ENCODE measurements around the gene DPEP2. TPM values are rescaled to one million over a fixed set of nuclear protein-coding genes. Genes with fewer than 3 reads are reported as not detected.
"Not testable (repeated sequence)": the region's sequence is repeated elsewhere in the genome, so short reads cannot be mapped to it uniquely, and the experiment has no call there.

The DPEP2 gene
- total and polyA plus RNA-seq, 4 experiments from 2014 or later = 46.9 to 119 (median 82.4) TPM

- POLR2A ChIA-PET (ENCODE audit: partially characterized antibody) = interaction anchor here (0.6 to 7.3 kb wide), 6 partner anchors 9 to 393 kb away, joined by 3 to 44 read pairs (median 4); partner anchors contain the start of genes DPEP2 and SLC12A4
- H3K27ac Mint-ChIP-seq = peak overlapping the region; percentile 77 to 93 (median 83)
Observed at GRCh38 chr16:67940446-67941089, 58.7 kb downstream of the DPEP2 start.

GRCh38 chr16:67939507-67940445 is 59.5 kb downstream of the DPEP2 start:
- ChIA-PET POLR2A (ENCODE audit: partially characterized antibody) (interaction anchor here (1.2 to 7.3 kb wide), 4 partner anchors 9 to 59 kb away, joined by 3 to 44 read pairs (median 10); partner anchors contain the start of genes DPEP2 and SLC12A4), CTCF (ENCODE audit: partially characterized antibody) (interaction anchor here (0.6 to 4.2 kb wide), 12 partner anchors 8 to 448 kb away, joined by 3 to 25 read pairs (median 4); partner anchors contain the start of genes CTRL and NRN1L)
- H3K4me3 ChIP-seq (ENCODE audit: low read length in 2 of 2) = no peak overlapping the region

More at GRCh38 chr16:67940446-67941089, 58.7 kb downstream of the DPEP2 start:
- H3K27ac ChIP-seq (ENCODE audit: low read depth, low read length) = peak overlapping the region; percentile 48
- intact Hi-C loops (cut with micrococcal nuclease) = no loop called here
- Mint-ChIP-seq H3K27me3 (no peaks in the 10 kb centered on the region), H3K4me3 (peak overlapping the region in 5 of 8 donors; percentile 50 to 79 (median 61)), H3K36me3 (peaks cover 3 to 16% of the 10 kb centered on the region in 2 donors), H3K4me1 (peaks cover 21 to 43% (median 33%) of the 10 kb centered on the region in 4 donors), H3K9me3 (peaks cover 0 to 3% (median 0%) of the 10 kb centered on the region in 8 donors)
- no peaks in the 10 kb centered on the region for H3K9me3 ChIP-seq (ENCODE audit: control insufficient read depth in 1 of 2, low read length in 2 of 2)
- DNase-seq = no peak
- no peaks in the 10 kb centered on the region for H3K27me3 ChIP-seq (ENCODE audit: insufficient read depth, low read length)
- CTCF ChIA-PET (ENCODE audit: partially characterized antibody) = interaction anchor here (0.6 to 4.2 kb wide), 17 partner anchors 8 to 448 kb away, joined by 3 to 25 read pairs (median 4); partner anchors contain the start of genes CTRL, DPEP2NB and NRN1L
- no peak overlapping the region for H3K4me3 ChIP-seq (ENCODE audit: low read length in 2 of 2)
- peaks cover under 1% of the 10 kb centered on the region for H3K36me3 ChIP-seq (ENCODE audit: insufficient read depth, low read length)
- peaks cover 43% of the 10 kb centered on the region for H3K4me1 ChIP-seq (ENCODE audit: insufficient read depth, low read length)

DNA sequence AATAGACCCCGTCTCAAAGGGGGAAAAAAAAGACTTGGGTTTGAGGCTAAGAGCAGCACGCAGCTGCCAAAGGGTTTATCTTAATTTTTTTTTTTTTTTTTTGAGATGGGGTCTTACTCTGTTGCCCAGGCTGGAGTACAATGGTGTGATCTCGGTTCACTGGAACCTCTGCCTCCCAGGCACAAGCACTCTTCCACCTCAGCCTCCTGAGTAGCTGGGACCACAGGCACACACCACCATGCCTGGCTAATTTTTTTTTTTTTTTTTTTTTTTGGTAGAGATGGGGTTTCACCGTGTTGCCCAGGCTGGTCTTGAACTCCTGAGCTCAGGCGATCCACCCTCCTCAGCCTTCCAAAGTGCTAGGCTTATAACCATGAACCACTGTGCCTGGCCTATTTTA is 61.6 kb downstream of the DPEP2 start:
- not testable (repeated sequence) for H3K4me3 ChIP-seq (ENCODE audit: low read length in 2 of 2); DNase-seq; H3K9me3 Mint-ChIP-seq; H3K27me3 ChIP-seq (ENCODE audit: insufficient read depth, low read length); H3K27me3 Mint-ChIP-seq; H3K9me3 ChIP-seq (ENCODE audit: control insufficient read depth in 1 of 2, low read length in 2 of 2)
- ChIA-PET CTCF (ENCODE audit: partially characterized antibody) (interaction anchor here (3.3 kb wide), 1 partner anchor 54 kb away, joined by 16 read pairs; the partner anchor contains the start of gene NRN1L), POLR2A (ENCODE audit: partially characterized antibody) (interaction anchor here (2.1 to 7.3 kb wide), 8 partner anchors 9 to 142 kb away, joined by 6 to 49 read pairs (median 24); partner anchors contain the start of genes DPEP2, NUTF2, SLC12A4 and THAP11)
- intact Hi-C loops (cut with micrococcal nuclease) = loop anchor here (2.0 kb wide), 3 partner anchors 31 to 147 kb away; partner anchors contain the start of genes NFATC3 and SLC12A4
- Mint-ChIP-seq H3K4me3 (peak overlapping the region in 3 of 8 donors; percentile 35 to 100 (median 100)), H3K27ac (peak overlapping the region in 3 of 7 donors; percentile 66 to 98 (median 96)), H3K4me1 (peaks cover 28 to 62% (median 48%) of the 10 kb centered on the region in 4 donors), H3K36me3 (peaks cover 15 to 34% of the 10 kb centered on the region in 2 donors)
- Histone ChIP-seq H3K27ac (ENCODE audit: low read depth, low read length) (peak overlapping the region; percentile 81), H3K4me1 (ENCODE audit: insufficient read depth, low read length) (peaks cover 54% of the 10 kb centered on the region), H3K36me3 (ENCODE audit: insufficient read depth, low read length) (peaks cover 19% of the 10 kb centered on the region)

More at GRCh38 chr16:67939507-67940445, 59.5 kb downstream of the DPEP2 start:
- H3K36me3 Mint-ChIP-seq = peaks cover 10 to 24% of the 10 kb centered on the region in 2 donors
- peak in 4 of 5 donors; percentile 19 to 32 (median 21) for DNase-seq
- Histone ChIP-seq H3K9me3 (ENCODE audit: control insufficient read depth in 1 of 2, low read length in 2 of 2) (no peaks in the 10 kb centered on the region), H3K4me1 (ENCODE audit: insufficient read depth, low read length) (peaks cover 51% of the 10 kb centered on the region), H3K27me3 (ENCODE audit: insufficient read depth, low read length) (no peaks in the 10 kb centered on the region), H3K36me3 (ENCODE audit: insufficient read depth, low read length) (peaks cover 6% of the 10 kb centered on the region), H3K27ac (ENCODE audit: low read depth, low read length) (peak overlapping the region; percentile 48)
- peak overlapping the region; percentile 77 to 93 (median 83) for H3K27ac Mint-ChIP-seq
- H3K27me3 Mint-ChIP-seq = no peaks in the 10 kb centered on the region
- peaks cover 28 to 50% (median 41%) of the 10 kb centered on the region in 4 donors for H3K4me1 Mint-ChIP-seq
- intact Hi-C loops (cut with micrococcal nuclease) = no loop called here
- peak overlapping the region; percentile 32 to 79 (median 56) for H3K4me3 Mint-ChIP-seq
- peaks cover 0 to 3% (median 0%) of the 10 kb centered on the region in 8 donors for H3K9me3 Mint-ChIP-seq

Other genes with a start within 250 kb of the DPEP2 start
- gene RANBP10, start 192.9 kb downstream of the DPEP2 start, total RNA-seq = 10 to 100 TPM; 25.6 to 27.8 TPM
- gene RANBP10, start 192.9 kb downstream of the DPEP2 start, polyA plus RNA-seq = 10 to 100 TPM in 1 of 2 donors, 1 to 10 TPM in 1; 7.1 to 14.7 TPM
- under 1 TPM; 0.44 to 0.64 TPM for gene TSNAXIP1, start 192.6 kb downstream of the DPEP2 start, total RNA-seq
- gene TSNAXIP1, start 192.6 kb downstream of the DPEP2 start, polyA plus RNA-seq = not detected
- 10 to 100 TPM; 56.8 to 58.4 TPM for gene THAP11, start 157.2 kb downstream of the DPEP2 start, total RNA-seq
- 100 to 1,000 TPM; 130 to 147 TPM for gene THAP11, start 157.2 kb downstream of the DPEP2 start, polyA plus RNA-seq
- 10 to 100 TPM; 41.2 to 45.9 TPM for gene NUTF2, start 152.6 kb downstream of the DPEP2 start, total RNA-seq
- gene NUTF2, start 152.6 kb downstream of the DPEP2 start, polyA plus RNA-seq = 100 to 1,000 TPM; 127 to 128 TPM
- 100 to 1,000 TPM; 103 to 107 TPM for gene CENPT, start 151.8 kb downstream of the DPEP2 start, total RNA-seq
- gene CENPT, start 151.8 kb downstream of the DPEP2 start, polyA plus RNA-seq = 10 to 100 TPM; 15.4 to 18.1 TPM
- 100 to 1,000 TPM; 141 to 144 TPM for gene EDC4, start 126.4 kb downstream of the DPEP2 start, total RNA-seq
- gene EDC4, start 126.4 kb downstream of the DPEP2 start, polyA plus RNA-seq = 10 to 100 TPM; 18.5 to 37.3 TPM
- 1 to 10 TPM; 5.9 to 7.0 TPM for gene NRN1L, start 114.6 kb downstream of the DPEP2 start, total RNA-seq
- gene NRN1L, start 114.6 kb downstream of the DPEP2 start, polyA plus RNA-seq = under 1 TPM; 0.81 to 0.96 TPM
- gene PSKH1, start 106.2 kb downstream of the DPEP2 start, total RNA-seq = 10 to 100 TPM; 22.3 to 25.1 TPM
- 10 to 100 TPM; 19.4 to 25.3 TPM for gene PSKH1, start 106.2 kb downstream of the DPEP2 start, polyA plus RNA-seq
- gene CTRL, start 67.6 kb downstream of the DPEP2 start, total RNA-seq = 1 to 10 TPM; 5.1 to 8.6 TPM
- 1 to 10 TPM in 1 of 2 donors, under 1 TPM in 1; 0.41 to 1.8 TPM for gene CTRL, start 67.6 kb downstream of the DPEP2 start, polyA plus RNA-seq
- 100 to 1,000 TPM; 147 to 152 TPM for gene PSMB10, start 62.6 kb downstream of the DPEP2 start, total RNA-seq
- gene PSMB10, start 62.6 kb downstream of the DPEP2 start, polyA plus RNA-seq = 100 to 1,000 TPM; 461 to 777 TPM
- gene LCAT, start 55.4 kb downstream of the DPEP2 start, total RNA-seq = 10 to 100 TPM; 18.2 to 20.3 TPM
- gene LCAT, start 55.4 kb downstream of the DPEP2 start, polyA plus RNA-seq = 1 to 10 TPM in 1 of 2 donors, not detected in 1; 1.9 TPM
- gene SLC12A4, start 30.8 kb downstream of the DPEP2 start, total RNA-seq = 10 to 100 TPM; 33.2 to 33.5 TPM
- gene SLC12A4, start 30.8 kb downstream of the DPEP2 start, polyA plus RNA-seq = 1 to 10 TPM; 4.0 to 5.1 TPM
- gene DPEP3, start 19.0 kb downstream of the DPEP2 start, total RNA-seq = 1 to 10 TPM in 1 of 2 experiments, under 1 TPM in 1; 0.91 to 1.2 TPM
- not detected for gene DPEP3, start 19.0 kb downstream of the DPEP2 start, polyA plus RNA-seq
- gene DPEP2NB, start 16.4 kb upstream of the DPEP2 start, total RNA-seq = not detected
- not detected for gene DPEP2NB, start 16.4 kb upstream of the DPEP2 start, polyA plus RNA-seq
- gene DDX28, start 23.7 kb upstream of the DPEP2 start, total RNA-seq = 10 to 100 TPM; 16.1 to 17.0 TPM
- gene DDX28, start 23.7 kb upstream of the DPEP2 start, polyA plus RNA-seq = 10 to 100 TPM; 36.0 to 55.8 TPM
- 10 to 100 TPM; 13.8 to 14.6 TPM for gene DUS2, start 23.8 kb upstream of the DPEP2 start, total RNA-seq
- 10 to 100 TPM in 1 of 2 donors, 1 to 10 TPM in 1; 9.0 to 11.9 TPM for gene DUS2, start 23.8 kb upstream of the DPEP2 start, polyA plus RNA-seq
- gene NFATC3, start 85.9 kb upstream of the DPEP2 start, total RNA-seq = 100 to 1,000 TPM; 127 to 134 TPM
- gene NFATC3, start 85.9 kb upstream of the DPEP2 start, polyA plus RNA-seq = 10 to 100 TPM; 76.5 to 94.9 TPM
- under 1 TPM; 0.14 to 0.26 TPM for gene ESRP2, start 236.6 kb upstream of the DPEP2 start, total RNA-seq
- under 1 TPM in 1 of 2 donors, not detected in 1; 0.64 TPM for gene ESRP2, start 236.6 kb upstream of the DPEP2 start, polyA plus RNA-seq
- gene PLA2G15, start 245.9 kb upstream of the DPEP2 start, total RNA-seq = 10 to 100 TPM; 12.0 to 13.3 TPM
- 10 to 100 TPM in 1 of 2 donors, 1 to 10 TPM in 1; 6.6 to 10.8 TPM for gene PLA2G15, start 245.9 kb upstream of the DPEP2 start, polyA plus RNA-seq

Data from CD4-positive, alpha-beta memory T cell (primary cell).